ENCODE measurements around the gene CCDC57.

CCDC57 gene

DNA sequence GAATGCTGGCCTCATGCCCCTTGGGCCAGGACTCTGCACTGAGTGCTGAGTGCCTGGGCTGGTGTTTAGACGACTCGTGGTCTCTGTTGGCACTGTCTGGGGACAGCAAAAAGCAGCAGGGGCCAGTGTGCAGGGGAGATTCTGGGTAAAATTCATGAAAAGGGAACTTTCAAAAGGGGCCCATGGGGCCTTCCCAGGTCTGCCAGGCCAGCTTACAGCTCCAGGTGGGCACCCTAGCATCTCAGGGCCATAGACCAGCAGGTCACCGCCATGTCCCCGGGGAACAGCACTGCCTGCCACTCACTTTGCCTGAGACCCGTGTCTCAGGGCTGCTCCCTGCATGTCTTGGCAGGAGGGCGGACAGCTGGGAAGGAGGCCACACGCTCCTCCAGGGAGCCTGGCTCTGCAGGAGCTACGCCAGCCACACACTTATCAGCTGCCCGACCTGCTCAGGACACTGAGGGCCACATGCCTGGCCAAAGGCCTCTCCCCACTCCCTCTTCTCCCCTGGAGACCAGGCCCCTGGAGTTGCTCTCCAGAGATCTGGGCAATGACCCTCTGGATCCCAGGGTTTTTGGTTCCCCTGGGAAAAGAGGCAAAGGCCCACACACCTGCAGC, 105.8 kb downstream of the CCDC57 start:
- no peak for DNase-seq (ENCODE audit: low read depth)

DNA sequence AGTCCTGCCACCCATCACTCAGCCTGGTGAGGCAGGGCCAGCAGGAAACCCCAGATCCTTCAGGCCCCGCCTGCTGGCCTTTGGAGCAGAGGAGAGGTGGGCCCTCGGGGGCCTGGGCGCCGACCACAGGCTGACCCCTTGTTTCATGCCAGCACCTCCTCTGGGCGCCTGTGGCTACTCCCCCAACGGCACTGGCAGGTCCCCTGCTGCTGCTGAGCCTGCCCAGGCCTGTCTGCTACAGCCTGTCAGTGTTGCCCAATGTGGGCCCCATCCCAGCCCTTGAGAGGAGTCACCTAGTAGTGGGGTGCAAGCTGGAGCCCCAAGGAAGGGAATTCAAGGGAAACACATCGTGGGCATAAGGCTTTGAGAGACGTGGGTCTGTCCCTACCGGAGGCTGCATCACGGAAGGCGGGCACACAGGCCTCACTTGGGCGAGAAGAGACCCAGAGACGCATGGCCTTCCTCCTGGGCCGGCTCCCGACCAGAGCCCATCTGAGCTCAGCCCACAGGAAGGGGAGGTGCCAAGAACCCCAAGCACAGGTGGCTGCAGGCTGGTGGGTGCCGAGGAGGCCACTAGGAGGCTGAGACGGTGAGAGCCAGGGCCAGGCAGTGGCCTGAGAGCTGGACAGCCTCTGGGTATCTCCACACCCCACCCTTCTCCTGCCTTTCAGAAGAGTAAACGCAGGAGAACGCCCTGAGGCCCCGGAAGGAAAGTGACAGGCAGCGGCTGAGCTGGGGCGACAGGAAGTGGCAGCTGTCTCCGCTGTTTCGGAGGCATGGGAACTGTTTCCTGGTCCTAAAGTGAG, 106.6 kb downstream of the CCDC57 start:
- DNase-seq (ENCODE audit: low read depth): no peak

DNA sequence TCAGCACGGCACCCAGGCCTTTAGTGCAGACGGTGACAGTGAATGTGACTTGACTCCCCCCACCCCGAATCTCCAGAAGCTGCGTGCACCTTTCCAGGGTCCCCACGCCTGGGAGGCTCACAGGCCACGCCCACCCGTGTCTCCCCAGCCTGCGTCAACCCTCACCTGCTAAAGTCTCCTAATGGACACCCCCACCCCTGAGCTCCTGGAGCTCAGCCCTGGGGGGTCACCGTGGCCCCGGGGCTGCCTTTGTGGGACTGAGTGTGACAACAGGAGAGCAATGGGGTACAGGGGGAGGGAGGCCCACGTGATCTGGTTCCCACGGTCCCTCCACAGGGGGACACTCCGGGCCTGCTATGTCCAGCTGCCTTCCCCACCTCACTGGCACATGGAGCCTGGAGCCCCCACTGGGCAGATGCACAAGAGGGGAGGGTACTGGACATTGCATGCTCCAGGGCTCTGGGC, 107.2 kb downstream of the CCDC57 start:
- no peak for DNase-seq (ENCODE audit: low read depth)

DNA sequence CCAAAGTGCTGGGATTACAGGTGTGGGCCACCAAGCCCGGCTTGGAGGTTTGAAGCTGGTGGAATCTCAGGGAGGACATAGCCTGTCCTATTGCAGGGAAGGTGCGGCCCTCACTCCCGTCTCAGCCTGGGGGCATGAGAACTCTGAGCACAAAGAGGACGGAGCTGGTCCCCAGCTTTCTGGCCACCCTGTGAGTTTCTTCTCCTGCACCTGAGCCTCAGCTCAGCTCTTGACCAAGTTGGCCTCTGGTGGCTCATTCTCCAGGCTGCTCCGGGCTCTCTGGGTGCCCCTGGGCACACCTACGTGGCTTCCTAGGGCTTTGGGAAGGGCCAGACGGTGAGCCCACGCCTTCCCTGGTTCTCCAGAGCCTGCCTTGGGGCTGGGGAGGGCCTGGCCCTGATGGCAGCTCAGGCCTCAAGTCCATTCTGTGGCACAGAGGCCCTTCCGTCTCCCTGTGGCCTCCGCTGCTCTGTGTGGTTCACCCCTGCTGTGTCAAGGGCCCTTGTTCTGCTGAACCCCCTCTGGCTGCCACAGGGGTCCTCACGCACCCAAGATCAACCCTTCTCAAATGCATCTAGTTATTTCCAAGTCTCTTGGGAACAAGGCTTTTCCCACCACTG, 107.7 kb downstream of the CCDC57 start:
- DNase-seq (ENCODE audit: low read depth): no peak

DNA sequence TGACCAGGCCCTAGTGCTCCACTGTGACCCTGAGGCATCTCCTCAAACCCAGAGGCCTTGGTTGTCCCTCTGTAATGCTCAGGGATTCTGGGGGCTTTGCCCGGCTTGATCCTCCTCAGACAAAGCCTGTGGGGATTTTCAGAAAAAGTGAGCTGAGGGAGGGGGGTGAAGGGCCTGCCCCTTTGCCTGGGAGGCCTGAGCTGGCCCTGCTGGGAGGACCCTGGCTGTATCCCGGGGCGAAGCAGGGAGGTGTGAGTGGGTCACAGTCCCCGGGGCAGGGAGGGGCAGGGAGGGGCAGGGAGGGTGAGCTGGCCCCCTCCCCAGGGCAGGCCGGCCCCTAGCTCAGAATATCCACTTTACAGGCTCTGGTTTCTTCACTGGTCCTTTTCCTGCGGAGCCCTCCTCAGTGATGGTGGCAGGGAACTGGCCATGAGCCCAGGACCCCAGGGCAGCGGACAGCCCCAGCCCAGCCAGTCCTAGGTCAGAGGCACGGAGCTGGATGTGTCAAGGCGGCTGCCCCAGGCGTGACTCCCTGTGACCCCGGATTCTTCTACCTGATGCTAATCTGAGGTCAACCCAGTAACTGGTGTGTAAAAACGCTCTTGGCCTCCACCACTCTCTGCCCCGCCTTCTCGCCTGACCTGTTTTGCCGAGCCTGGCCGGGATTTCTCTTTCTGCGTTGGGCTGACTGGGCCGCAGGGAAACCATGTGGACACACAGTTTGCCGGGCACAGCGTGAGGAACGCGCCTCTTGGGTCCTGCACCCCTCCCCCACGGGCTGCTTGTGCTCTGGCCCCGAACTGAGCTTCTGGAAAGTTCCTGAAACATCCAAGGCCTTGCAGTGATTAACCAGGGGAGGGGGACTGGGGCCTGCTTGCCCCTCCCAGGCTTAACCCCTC, 108.8 kb downstream of the CCDC57 start:
- no peak for DNase-seq (ENCODE audit: low read depth)

DNA sequence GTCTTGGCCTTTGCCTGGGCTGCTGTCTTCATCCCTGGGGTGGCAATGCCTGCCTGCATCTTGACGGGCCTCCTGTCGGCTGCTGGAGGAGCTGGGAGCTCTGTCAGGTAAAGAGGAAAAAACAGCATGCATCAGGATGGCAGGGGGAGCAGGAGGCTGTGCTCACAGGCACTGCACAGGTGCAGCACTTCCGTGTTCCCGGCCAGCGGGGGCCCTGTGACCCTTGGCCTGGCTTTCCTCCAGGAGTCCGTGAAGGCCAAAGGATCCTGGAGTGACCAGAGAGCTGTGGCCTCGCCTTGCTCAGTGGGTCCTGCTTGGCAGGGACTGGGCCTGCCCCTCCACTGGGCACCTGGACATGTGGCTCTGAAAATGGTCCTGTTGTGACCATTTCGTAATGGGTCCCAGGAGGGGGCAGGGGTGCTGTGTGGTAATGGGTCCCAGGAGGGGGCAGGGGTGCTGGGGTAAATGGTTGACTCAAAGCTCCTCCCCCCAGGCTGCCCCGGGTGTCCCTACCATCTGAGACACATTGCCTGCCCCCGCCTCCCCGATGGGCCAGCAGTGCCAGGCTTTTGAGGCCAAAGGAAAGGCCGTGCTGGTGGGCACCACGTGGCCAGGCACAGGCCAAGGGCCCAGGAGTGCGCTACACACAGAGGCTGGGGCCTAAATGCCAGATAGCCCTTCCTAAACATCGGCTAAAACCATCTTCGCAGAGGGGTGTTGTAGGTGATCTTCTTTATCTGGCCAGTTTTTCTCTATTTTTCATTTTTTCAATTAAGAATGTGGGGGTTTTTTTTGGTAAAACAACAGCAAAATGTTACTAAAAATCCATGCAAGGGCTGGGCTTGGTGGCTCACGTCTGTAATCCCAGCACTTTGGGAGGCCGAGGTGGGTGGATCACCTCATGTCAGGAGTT, 110.6 kb downstream of the CCDC57 start:
- no peak for DNase-seq (ENCODE audit: low read depth)

DNA sequence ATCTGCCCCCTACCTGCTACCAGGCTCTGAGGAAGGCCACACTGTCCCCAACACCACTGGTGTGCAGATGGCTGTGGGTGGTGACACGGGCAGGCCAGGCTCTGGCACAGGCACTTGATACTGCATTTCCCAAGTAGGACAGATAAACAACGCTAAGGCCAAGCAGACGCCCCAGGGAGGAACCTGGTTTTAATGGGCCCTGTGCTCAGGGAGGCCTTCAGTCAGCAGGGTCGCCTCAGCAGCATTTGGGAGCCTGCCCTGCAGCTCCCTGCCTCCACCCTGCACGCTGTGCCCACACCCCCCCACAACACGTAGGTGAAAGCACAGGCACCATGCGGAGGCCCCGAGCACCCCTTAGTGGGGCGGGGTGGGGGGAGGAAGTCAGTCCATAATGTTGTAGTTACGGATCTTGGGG, 111.3 kb downstream of the CCDC57 start:
- no peak for DNase-seq (ENCODE audit: low read depth)

DNA sequence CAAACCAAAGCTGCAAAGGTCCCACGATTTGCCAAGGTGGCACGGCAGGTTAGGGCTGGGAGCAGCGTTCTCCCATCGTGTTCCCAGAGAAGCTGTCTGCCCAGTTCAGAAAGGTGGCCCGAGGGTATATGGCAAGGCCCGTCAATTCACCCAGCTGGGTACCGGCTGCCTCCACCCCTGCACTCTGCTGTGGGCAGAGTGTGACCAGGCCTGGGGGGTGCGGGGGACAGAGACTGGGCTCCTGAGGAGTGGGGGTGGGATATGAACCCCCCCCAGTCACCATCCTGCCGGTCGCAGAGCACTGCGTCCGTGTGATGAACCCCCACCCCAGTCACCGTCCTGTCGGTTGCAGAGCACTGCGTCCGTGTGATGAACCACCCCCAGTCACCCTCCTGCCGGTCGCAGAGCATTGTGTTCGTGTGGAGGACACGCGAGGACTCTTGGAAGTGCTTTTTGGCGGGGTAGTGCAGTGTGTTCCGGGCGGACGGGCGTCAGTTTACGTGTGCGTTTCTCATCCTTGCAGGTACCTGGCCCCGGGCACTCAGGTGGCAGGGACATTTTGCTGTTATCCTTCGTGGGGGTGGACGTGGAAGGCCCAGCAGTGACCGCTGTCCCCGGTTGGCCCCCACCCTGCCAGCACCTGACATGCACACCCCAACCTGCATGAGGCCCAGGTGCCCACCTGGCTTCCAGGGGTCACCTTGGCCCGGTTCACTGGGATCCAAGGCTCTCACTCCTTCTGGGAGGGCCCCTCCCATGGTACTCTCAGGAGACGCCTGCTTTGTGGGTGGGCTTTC, 111.9 kb downstream of the CCDC57 start:
- DNase-seq (ENCODE audit: low read depth): no peak

DNA sequence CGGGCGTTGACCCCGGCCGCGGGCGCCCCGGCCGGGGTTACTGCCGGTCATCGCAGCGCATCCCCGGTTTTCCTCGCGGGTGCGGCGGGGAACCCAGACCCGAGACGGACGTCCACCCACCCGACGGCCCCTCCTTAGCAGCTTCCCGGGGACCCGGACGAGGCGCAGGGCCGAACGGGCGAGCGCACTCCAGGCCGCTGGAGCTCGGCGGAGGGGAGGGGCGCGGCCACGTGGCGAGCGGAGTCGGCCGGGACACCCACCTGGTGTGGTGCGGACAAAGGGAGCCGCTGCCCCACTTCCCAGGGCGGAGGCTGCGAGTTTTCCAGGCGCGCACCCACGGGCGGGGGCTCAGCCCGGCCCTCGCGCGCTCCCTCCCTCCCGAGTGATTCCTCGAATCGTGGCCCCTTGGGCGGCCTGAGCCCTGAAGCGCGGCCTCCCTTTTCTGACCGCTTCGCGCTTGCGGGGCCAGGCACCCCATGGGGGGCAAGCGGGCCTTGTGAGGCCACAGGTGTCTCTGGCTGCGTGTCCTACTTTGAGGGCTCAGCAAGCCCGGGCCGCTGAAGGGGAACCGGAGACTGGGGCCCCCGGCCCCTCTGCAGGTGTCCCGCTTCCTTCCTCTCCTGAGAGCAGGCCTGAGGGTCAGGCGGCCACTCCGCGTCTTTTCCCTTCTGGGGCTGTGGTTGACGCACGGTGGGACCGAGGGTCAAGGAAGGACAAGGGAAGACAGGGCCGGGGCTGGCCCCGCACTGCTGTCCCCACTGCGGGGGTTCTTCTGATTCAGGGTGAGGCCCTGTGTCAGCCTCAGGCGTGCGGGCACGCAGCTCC, 113.5 kb downstream of the CCDC57 start:
- no peak for DNase-seq (ENCODE audit: low read depth)

DNA sequence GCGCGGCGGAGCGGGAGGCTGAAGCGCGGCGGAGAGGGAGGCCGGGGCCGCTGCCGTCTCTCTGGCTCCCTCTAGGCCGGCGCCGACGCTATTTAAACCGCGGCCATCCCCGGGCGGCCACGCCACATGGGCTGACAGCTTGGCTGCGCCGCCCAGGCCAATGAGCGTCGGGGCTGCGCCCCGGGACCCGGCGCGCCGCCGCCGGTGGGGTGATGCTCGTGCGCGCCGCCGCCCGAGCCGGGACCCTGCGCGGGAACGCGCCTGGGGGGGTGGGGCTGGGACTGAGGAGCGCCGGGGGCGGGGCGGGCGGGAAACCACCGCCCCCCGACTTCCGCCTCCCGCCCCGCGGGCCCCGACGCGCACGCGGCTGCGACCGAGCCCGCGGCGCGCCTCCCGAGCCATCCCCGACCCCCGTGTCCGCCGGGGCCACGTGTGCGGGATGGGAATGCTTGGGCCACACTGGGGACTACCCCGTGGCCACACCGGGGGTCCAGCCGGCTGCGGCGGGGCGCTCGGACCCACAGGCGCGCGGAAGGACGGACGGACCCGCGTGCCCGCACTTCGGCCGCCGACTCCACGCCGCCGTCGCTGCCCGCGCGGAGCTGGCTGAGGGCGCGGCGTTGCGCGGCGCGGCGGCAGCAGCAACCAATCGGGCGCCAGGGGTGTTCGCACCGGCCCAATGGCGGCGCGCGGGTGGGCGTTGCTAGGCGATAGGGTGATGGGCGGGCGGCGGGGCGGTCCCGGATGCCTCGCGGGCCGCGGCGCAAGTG, 114.3 kb downstream of the CCDC57 start, which contains the start of gene FASN:
Gene FASN, minus strand, starts transcription at position 68 of the 770 bp plus-strand sequence. CDS start 1,791 bp downstream, outside the sequence.
- DNase-seq (ENCODE audit: low read depth): peak; percentile 88

DNA sequence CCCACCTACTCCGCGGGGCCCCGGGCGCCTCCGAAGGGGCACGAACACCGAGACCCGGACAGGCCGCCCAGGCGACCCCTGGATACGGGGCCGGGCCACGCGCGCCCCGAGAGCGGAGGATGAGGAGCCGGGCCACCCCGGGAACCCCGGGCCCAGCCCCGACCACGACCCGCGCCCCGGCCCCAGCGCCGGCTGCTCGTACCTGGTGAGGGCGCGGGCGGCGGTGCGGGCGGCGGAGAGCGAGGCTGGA, 114.8 kb downstream of the CCDC57 start:
- DNase-seq (ENCODE audit: low read depth): no peak

DNA sequence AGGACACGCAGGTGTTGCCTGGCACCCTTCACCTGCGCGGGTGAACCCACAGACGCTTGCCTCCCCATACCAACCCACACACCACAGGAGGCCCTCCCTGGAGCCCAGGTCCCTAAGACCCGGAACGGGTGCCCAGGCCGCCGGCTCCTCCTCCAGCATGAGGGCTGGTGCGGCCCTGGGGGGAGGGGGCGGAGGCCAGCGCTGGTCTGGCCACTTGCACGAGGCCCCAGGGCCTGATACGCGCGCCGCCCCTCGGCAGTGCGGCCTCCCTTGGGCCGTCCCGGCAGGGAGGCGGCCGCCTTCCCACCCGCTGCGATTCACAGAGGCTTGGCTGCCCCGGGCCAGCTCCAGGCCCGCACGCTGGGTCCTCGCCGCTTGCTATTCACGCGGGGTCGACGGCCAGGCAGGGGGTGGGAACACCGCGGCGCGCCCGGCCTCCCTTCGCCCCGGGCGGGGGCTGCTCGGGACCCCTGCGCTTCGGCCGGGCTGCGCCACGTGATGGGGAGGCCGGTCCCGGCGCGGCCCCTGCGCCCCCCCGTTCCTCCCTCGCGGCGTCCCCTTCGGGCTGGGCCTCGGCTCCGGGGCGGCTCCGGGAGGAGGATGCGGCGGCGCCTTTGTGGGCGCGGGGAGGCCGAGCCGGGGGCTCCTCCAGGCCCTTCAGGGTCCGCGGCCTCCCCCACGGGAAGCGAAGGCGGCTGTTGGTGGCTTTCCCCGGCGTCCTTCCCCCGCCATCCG, 115.3 kb downstream of the CCDC57 start:
- no peak for DNase-seq (ENCODE audit: low read depth)

DNA sequence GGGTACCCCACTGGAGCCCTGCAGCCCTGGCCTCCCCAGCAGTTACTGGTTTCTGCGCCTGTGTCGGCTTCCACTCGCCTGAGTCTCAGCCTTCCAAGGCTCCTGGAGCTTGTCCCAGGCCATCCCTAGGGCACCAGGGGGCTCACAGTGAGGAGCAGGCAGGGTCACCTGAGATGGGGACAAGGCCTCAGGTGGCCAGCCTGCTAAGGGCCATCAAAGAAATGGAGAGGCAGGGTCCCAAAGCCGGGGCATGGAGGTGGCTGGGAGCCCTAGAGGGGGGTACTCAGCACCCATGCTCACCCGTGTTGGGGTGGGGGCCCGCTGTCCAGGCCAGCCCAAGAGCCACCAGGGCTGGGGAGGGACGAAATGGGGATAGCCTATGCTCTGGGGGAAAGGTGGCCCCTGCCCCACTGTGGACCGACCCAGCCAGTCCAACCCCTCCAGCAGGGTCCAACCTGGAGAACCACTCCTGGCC, 115.9 kb downstream of the CCDC57 start:
- DNase-seq (ENCODE audit: low read depth): no peak

DNA sequence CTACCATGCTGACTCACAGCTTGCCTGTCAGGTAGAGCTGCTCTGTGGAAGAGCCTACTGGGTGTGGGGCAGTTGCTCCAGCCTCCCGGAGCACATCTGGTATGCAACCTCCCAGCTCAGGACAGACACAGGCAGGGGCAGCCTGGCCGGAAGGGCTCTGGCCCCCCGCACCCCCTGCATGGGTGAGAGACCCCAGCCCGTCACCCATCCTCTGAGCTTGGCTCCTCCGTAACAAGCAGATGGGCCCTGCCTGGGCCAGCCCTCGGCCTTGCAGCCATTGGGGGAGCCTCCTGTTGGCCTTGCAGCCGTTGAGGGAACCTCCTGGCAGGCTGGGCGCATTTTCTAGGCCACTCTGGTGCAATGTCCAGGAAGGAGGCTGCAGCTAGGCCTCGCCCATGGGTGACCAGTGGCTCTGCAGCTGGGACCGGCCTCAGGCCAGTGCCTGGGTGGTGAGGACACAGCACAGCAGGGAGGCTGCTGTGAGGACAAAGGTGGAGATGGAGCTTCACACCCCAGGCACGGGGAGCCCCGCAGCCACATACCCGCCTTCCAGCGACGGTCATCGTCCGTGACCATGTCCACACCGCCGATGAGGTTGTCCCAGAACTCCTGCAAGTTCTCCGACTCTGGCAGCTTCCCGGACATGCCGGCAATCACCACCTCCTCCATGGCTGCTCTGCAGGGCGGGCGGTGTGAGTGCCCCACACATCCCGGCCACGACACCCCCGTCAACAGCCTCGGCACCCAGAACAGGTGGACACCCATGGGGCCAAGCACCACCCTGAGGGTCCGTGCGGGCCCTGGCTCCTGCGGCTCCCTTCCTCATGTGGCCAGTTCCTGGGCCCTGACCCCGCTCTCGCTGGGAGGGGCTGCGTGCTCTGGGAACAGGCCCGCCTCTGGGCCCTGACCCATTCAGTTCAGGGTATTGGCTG, 116.6 kb downstream of the CCDC57 start:
- DNase-seq (ENCODE audit: low read depth): no peak

DNA sequence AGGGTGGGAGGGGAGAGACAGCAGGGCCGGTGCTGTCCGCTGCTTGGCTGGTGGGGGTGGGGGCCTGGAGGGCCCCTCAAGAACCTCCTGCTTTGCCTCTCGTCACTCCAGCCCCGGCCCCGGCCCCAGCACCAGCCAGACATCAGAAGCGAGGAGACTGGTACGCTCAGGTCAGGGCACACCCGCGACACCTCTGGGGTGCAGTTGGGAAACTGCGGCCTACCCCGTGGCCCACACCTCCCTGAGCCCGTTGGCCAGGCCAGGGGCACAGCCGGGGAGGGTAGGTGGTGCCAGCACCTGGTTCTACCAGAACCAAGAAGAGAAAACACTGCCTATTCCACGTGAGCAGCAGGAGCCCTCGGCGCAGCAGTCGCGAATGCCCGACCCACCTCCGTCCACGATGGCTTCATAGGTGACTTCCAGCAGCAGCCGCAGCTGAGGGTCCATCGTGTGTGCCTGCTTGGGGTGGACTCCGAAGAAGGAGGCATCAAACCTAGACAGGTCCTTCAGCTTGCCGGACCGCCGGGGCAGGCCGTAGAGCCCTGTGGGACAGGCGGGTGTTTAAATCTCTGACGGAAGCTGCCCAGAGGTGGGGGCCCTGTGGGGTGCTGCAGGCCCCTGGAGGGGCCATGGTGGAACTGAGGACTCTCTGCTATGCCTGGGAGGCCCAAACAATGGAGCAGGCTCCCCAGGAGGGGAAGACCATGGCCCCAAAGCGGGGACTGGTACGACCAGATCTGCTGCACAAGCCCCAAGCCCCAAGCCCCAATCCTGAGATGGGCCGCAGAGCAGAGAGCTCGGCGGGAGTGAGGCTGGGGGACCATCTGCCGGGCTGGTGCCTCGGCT, 117.5 kb downstream of the CCDC57 start:
- DNase-seq (ENCODE audit: low read depth): no peak

Measured in T follicular helper cell (primary cell).